CD14-positive monocyte (primary cell): ENCODE results near the gene KYNU. TPM values are rescaled to one million over a fixed set of nuclear protein-coding genes. Genes with fewer than 3 reads are reported as not detected.
A peak's percentile ranks its signal among the peaks of the same experiment; 100 is the strongest.

Source experiments
- DNase-seq, 3 donors: peaks; one replicate each; pipeline ENCODE4 v3.0.0-alpha.2; 2011 to 2022
- H2AFZ ChIP-seq: 2 replicates; pipeline ENCODE4 v1.6.0; 2012; ENCODE audit warnings: mild to moderate bottlenecking, low read depth, low read length, inconsistent platforms; ENCODE audit not compliant: insufficient read depth, poor library complexity, severe bottlenecking
- H3K27ac ChIP-seq, 2 donors: 1 replicate in 1 of 2; 2 replicates in 1 of 2; pipeline ENCODE4 v1.5.1; 2012 to 2013; ENCODE audit warnings: low read length in 2 of 2, control low read depth in 1 of 2, inconsistent platforms in 1 of 2, low read depth in 1 of 2, mild to moderate bottlenecking in 1 of 2
- H3K27me3 ChIP-seq, 2 donors: one replicate each; pipeline versions ENCODE4 v1.6.0 to v1.6.1; 2011 to 2013; ENCODE audit warnings: low read length in 2 of 2; ENCODE audit not compliant: control insufficient read depth in 2 of 2, insufficient read depth in 2 of 2
- H3K36me3 ChIP-seq, 2 donors: replicated peaks in 1 of 2; 1 replicate in 1 of 2; 2 replicates in 1 of 2; pipeline versions ENCODE4 v1.5.1 to v1.6.1; 2012 to 2013; ENCODE audit warnings: low read length in 2 of 2, control low read depth in 1 of 2, inconsistent platforms in 1 of 2, mild to moderate bottlenecking in 1 of 2; ENCODE audit not compliant: insufficient read depth in 2 of 2, control insufficient read depth in 1 of 2
- H3K4me1 ChIP-seq, 2 donors: 1 replicate in 1 of 2; 2 replicates in 1 of 2; pipeline versions ENCODE4 v1.5.1 to v1.6.1; 2012 to 2013; ENCODE audit warnings: low read length in 2 of 2, control low read depth in 1 of 2, inconsistent platforms in 1 of 2, mild to moderate bottlenecking in 1 of 2, moderate library complexity in 1 of 2; ENCODE audit not compliant: insufficient read depth in 2 of 2, control insufficient read depth in 1 of 2
- H3K4me2 ChIP-seq: replicated peaks from 2 replicates; pipeline ENCODE3; 2012; ENCODE audit warnings: low read length, moderate library complexity, mild to moderate bottlenecking; ENCODE audit not compliant: poor library complexity, severe bottlenecking; ENCODE audit errors: extremely low read depth
- H3K4me3 ChIP-seq, 3 experiments: fragments of 200-600 bp in 1 of 3; sonication (generic) in 1 of 3; replicated peaks in 1 of 3; 1 replicate in 2 of 3; 2 replicates in 1 of 3; pipeline ENCODE4 v1.5.1; 2011 to 2013; ENCODE audit warnings: low read length in 3 of 3, mild to moderate bottlenecking in 3 of 3, control low read depth in 2 of 3, low read depth in 2 of 3, inconsistent platforms in 1 of 3, moderate library complexity in 1 of 3
- H3K79me2 ChIP-seq: 2 replicates; pipeline ENCODE4 v1.6.0; 2012; ENCODE audit warnings: mild to moderate bottlenecking, control low read depth, inconsistent platforms, low read length, moderate library complexity; ENCODE audit not compliant: insufficient read depth
- H3K9ac ChIP-seq: 2 replicates; pipeline ENCODE4 v1.6.0; 2017; ENCODE audit warnings: low read length, mild to moderate bottlenecking; ENCODE audit not compliant: insufficient read depth, poor library complexity, severe bottlenecking
- H3K9me3 ChIP-seq, 2 donors: replicated peaks in 1 of 2; 1 replicate in 1 of 2; 2 replicates in 1 of 2; pipeline versions ENCODE4 v1.5.1 to v1.6.1; 2012 to 2013; ENCODE audit warnings: low read length in 2 of 2, control low read depth in 1 of 2; ENCODE audit not compliant: control insufficient read depth in 1 of 2, insufficient read depth in 1 of 2
- H4K20me1 ChIP-seq: 2 replicates; pipeline ENCODE4 v1.6.0; 2012; ENCODE audit warnings: mild to moderate bottlenecking, low read length, control low read depth, moderate library complexity; ENCODE audit not compliant: insufficient read depth
- H3K27ac Mint-ChIP-seq, 7 donors: one replicate each; pipeline ENCODE4 v1.8.0; 2020; ENCODE audit warnings: mild to moderate bottlenecking in 7 of 7, mixed read lengths in 7 of 7, moderate library complexity in 6 of 7, inconsistent platforms in 2 of 7
- H3K27me3 Mint-ChIP-seq, 3 donors: one replicate each; pipeline ENCODE4 v1.8.0; 2021 to 2022; ENCODE audit warnings: low read depth in 3 of 3, mild to moderate bottlenecking in 3 of 3, mixed read lengths in 3 of 3, moderate library complexity in 3 of 3, inconsistent platforms in 1 of 3
- H3K36me3 Mint-ChIP-seq, 2 donors: one replicate each; pipeline ENCODE4 v1.8.0; 2020; ENCODE audit warnings: mixed read lengths in 2 of 2, inconsistent platforms in 1 of 2, mild to moderate bottlenecking in 1 of 2
- H3K4me1 Mint-ChIP-seq: one replicate; pipeline ENCODE4 v1.8.0; 2020; ENCODE audit warnings: mild to moderate bottlenecking, mixed read lengths
- H3K4me3 Mint-ChIP-seq, 2 donors: one replicate each; pipeline ENCODE4 v1.8.0; 2020; ENCODE audit warnings: mild to moderate bottlenecking in 2 of 2, mixed read lengths in 2 of 2, moderate library complexity in 1 of 2
- H3K9me3 Mint-ChIP-seq, 7 donors: one replicate each; pipeline ENCODE4 v1.8.0; 2020 to 2022; ENCODE audit warnings: mixed read lengths in 7 of 7, mild to moderate bottlenecking in 6 of 7, moderate library complexity in 6 of 7, inconsistent platforms in 2 of 7
- CTCF ChIP-seq: fragments of 200-600 bp; IDR thresholded peaks from one replicate; pipeline ENCODE4 v1.8.0; 2022; ENCODE audit warnings: antibody characterized with exemption, mild to moderate bottlenecking
- WGBS: methylation state at CpG from one replicate; pipeline ENCODE4 v1.1.5; 2013; ENCODE audit warnings: missing lambda C conversion rate; ENCODE audit not compliant: insufficient coverage; 5-methylcytosine and 5-hydroxymethylcytosine counted together
- intact Hi-C, 2 donors: fragments of 100-400 bp; cut with micrococcal nuclease; formaldehyde crosslinking; loops; one replicate each; pipeline versions ENCODE4 v1.15.0 to v1.15.1; 2023
- polyA plus RNA-seq, 3 donors: library from polyadenylated mRNA; depleted of rRNA in 1 of 3; unstranded in 2 of 3; stranded (reverse) in 1 of 3; fragments of 300-500 nt in 2 of 3; fragments of >200 nt in 1 of 3; fragmentation: Illumina TruSeq in 2 of 3; gene quantifications; 1 replicate in 2 of 3; 2 replicates in 1 of 3; pipeline ENCODE4 v1.2.3, GENCODE V29; 2012 to 2021

The KYNU gene
- polyA plus RNA-seq, 3 donors, result 40.7 to 132 (median 131) TPM

- no peak for DNase-seq
- no peaks in the 10 kb centered on the region for H3K27me3 Mint-ChIP-seq
- no peak overlapping the region for H3K4me3 ChIP-seq
- intact Hi-C loops, result no loop called here
- no CpG with 5 or more reads among the region's 2 CpGs for WGBS
- no peak overlapping the region for H3K9ac ChIP-seq
- H3K4me1 Mint-ChIP-seq, result peaks cover 12% of the 10 kb centered on the region
- H3K36me3 Mint-ChIP-seq, result peaks cover 56 to 60% of the 10 kb centered on the region in 2 donors
- H3K36me3 ChIP-seq, result peaks cover 38 to 85% of the 10 kb centered on the region in 2 donors
- H2AFZ ChIP-seq, result no peak overlapping the region
- no peaks in the 10 kb centered on the region for H3K9me3 Mint-ChIP-seq
- TF ChIP-seq CTCF, result no peak
- no peak overlapping the region for H3K27ac ChIP-seq
- H3K79me2 ChIP-seq, result no peaks in the 10 kb centered on the region
- no peak overlapping the region for H3K27ac Mint-ChIP-seq
- no peak overlapping the region for H3K4me2 ChIP-seq
- no peaks in the 10 kb centered on the region for H3K9me3 ChIP-seq
- H4K20me1 ChIP-seq, result peaks cover 80% of the 10 kb centered on the region
- no peaks in the 10 kb centered on the region for H3K27me3 ChIP-seq
- peaks cover 3 to 7% of the 10 kb centered on the region in 2 donors for H3K4me1 ChIP-seq
- H3K4me3 Mint-ChIP-seq, result no peak overlapping the region
These were observed 109.6 kb downstream of the KYNU start for GRCh38 chr2:142987044-142987443.

GRCh38 chr2:142989273-142990204 lies 112.1 kb downstream of the KYNU start:
- DNase-seq, result peak; percentile 2 to 36 (median 19)
- TF ChIP-seq CTCF, result peak; percentile 82
- Mint-ChIP-seq H3K27me3 (no peaks in the 10 kb centered on the region), H3K27ac (peak overlapping the region in 3 of 7 donors; percentile 38 to 51 (median 46)), H3K4me1 (peaks cover 10% of the 10 kb centered on the region), H3K36me3 (peaks cover 54 to 62% of the 10 kb centered on the region in 2 donors), H3K9me3 (no peaks in the 10 kb centered on the region), H3K4me3 (no peak overlapping the region)
- Histone ChIP-seq H3K4me3 (no peak overlapping the region), H3K9me3 (no peaks in the 10 kb centered on the region), H3K9ac (no peak overlapping the region), H3K79me2 (no peaks in the 10 kb centered on the region), H2AFZ (no peak overlapping the region), H3K4me2 (no peak overlapping the region), H3K36me3 (peaks cover 25 to 82% of the 10 kb centered on the region in 2 donors), H3K27me3 (no peaks in the 10 kb centered on the region), H3K27ac (peak overlapping the region in 1 of 2 donors; percentile 0), H3K4me1 (peaks cover 3 to 7% of the 10 kb centered on the region in 2 donors), H4K20me1 (peaks cover 69% of the 10 kb centered on the region)
- WGBS, result no CpG with 5 or more reads among the region's 5 CpGs
- intact Hi-C loops, result no loop called here
